Measurements from ENCODE around the gene TIPIN. TPM values are rescaled to one million over a fixed set of nuclear protein-coding genes. Genes with fewer than 3 reads are reported as not detected.

The TIPIN gene
- total RNA-seq, 2 experiments from 2014 or later: 3.7 to 3.9 TPM

- intact Hi-C loops (cut with DNase I, micrococcal nuclease): loop anchor here (2.0 to 10.0 kb wide), 4 partner anchors 65 to 408 kb away; partner anchors contain the start of genes MAP2K1 (in 1 of the 2), SNAPC5 (in 1 of the 2) and TIPIN (in 1 of the 2)
- ATAC-seq (ENCODE audit: poor library complexity): no peak
- CTCF ChIA-PET: interaction anchor here (0.9 to 2.2 kb wide), 2 partner anchors 93 to 206 kb away, joined by 3 to 13 read pairs; partner anchors contain the start of gene SNAPC5
Observed at GRCh38 chr15:66292571-66293418, 63.7 kb downstream of the TIPIN start.

GRCh38 chr15:66291816-66292570, 64.5 kb downstream of the TIPIN start:
- Mint-ChIP-seq H3K27me3 (no peaks in the 10 kb centered on the region), H3K4me3 (peak overlapping the region; percentile 92), H3K27ac (peak overlapping the region; percentile 97), H3K36me3 (ENCODE audit: low read depth) (peaks cover 11% of the 10 kb centered on the region), H3K9me3 (no peaks in the 10 kb centered on the region), H3K4me1 (ENCODE audit: low read depth) (peaks cover 56% of the 10 kb centered on the region)
- ChIA-PET POLR2A (interaction anchor here (1.2 to 1.9 kb wide), 4 partner anchors 180 to 213 kb away, joined by 3 to 9 read pairs (median 4); partner anchors contain the start of genes SNAPC5 and ZWILCH), CTCF (interaction anchor here (1.0 to 2.2 kb wide), 2 partner anchors 9 to 207 kb away, joined by 3 to 13 read pairs; partner anchors contain the start of gene SNAPC5)
- intact Hi-C loops (cut with DNase I, micrococcal nuclease): loop anchor here (2.0 to 10.0 kb wide), 4 partner anchors 65 to 407 kb away; partner anchors contain the start of genes MAP2K1 (in 1 of the 2), SNAPC5 (in 1 of the 2) and TIPIN (in 1 of the 2)
- peaks cover 33% of the 10 kb centered on the region for H3K4me1 ChIP-seq (ENCODE audit: insufficient read depth, low read length)
- DNase-seq: peak in 1 of 14 experiments; percentile 15
- H3K27ac ChIP-seq (ENCODE audit: low read depth in 1 of 2, low read length in 2 of 2): no peak overlapping the region
- no peak for ATAC-seq (ENCODE audit: poor library complexity)
- H3K27me3 ChIP-seq (ENCODE audit: control insufficient read depth in 1 of 2, insufficient read depth in 2 of 2, low read length in 2 of 2): no peaks in the 10 kb centered on the region
- TF ChIP-seq, protein P1, sequence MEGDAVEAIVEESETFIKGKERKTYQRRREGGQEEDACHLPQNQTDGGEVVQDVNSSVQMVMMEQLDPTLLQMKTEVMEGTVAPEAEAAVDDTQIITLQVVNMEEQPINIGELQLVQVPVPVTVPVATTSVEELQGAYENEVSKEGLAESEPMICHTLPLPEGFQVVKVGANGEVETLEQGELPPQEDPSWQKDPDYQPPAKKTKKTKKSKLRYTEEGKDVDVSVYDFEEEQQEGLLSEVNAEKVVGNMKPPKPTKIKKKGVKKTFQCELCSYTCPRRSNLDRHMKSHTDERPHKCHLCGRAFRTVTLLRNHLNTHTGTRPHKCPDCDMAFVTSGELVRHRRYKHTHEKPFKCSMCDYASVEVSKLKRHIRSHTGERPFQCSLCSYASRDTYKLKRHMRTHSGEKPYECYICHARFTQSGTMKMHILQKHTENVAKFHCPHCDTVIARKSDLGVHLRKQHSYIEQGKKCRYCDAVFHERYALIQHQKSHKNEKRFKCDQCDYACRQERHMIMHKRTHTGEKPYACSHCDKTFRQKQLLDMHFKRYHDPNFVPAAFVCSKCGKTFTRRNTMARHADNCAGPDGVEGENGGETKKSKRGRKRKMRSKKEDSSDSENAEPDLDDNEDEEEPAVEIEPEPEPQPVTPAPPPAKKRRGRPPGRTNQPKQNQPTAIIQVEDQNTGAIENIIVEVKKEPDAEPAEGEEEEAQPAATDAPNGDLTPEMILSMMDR (IDR thresholded peaks at IDR 0.05): no peak
- no peaks in the 10 kb centered on the region for H3K9me3 ChIP-seq (ENCODE audit: control insufficient read depth in 1 of 2, insufficient read depth in 1 of 2, low read length in 2 of 2)
- H3K4me3 ChIP-seq (ENCODE audit: low read length): no peak overlapping the region
- no peaks in the 10 kb centered on the region for H3K36me3 ChIP-seq (ENCODE audit: insufficient read depth, low read length)

More at GRCh38 chr15:66292571-66293418, 63.7 kb downstream of the TIPIN start:
- Mint-ChIP-seq H3K9me3 (no peaks in the 10 kb centered on the region), H3K27me3 (no peaks in the 10 kb centered on the region), H3K4me1 (ENCODE audit: low read depth) (peaks cover 52% of the 10 kb centered on the region), H3K4me3 (peak overlapping the region; percentile 92), H3K36me3 (ENCODE audit: low read depth) (peaks cover 15% of the 10 kb centered on the region), H3K27ac (peak overlapping the region; percentile 97)
- Histone ChIP-seq H3K4me1 (ENCODE audit: insufficient read depth, low read length) (peaks cover 33% of the 10 kb centered on the region), H3K27me3 (ENCODE audit: control insufficient read depth in 1 of 2, insufficient read depth in 2 of 2, low read length in 2 of 2) (no peaks in the 10 kb centered on the region), H3K27ac (ENCODE audit: low read depth in 1 of 2, low read length in 2 of 2) (peak overlapping the region; percentile 80 to 93), H3K9me3 (ENCODE audit: control insufficient read depth in 1 of 2, insufficient read depth in 1 of 2, low read length in 2 of 2) (no peaks in the 10 kb centered on the region), H3K4me3 (ENCODE audit: low read length) (peak overlapping the region; percentile 72), H3K36me3 (ENCODE audit: insufficient read depth, low read length) (peaks cover 3% of the 10 kb centered on the region)
- peak in 1 of 14 experiments; percentile 6 for DNase-seq
- POLR2A ChIA-PET: interaction anchor here (0.7 to 1.9 kb wide), 8 partner anchors 9 to 212 kb away, joined by 3 to 9 read pairs (median 4); partner anchors contain the start of genes MAP2K1, SNAPC5 and ZWILCH
- TF ChIP-seq, protein P1 (IDR thresholded peaks at IDR 0.05): no peak

- POLR2A ChIA-PET: no interaction called here
Observed at GRCh38 chr15:66290518-66290917, 66.0 kb downstream of the TIPIN start.

More at GRCh38 chr15:66290518-66290917, 66.0 kb downstream of the TIPIN start:
- H3K36me3 Mint-ChIP-seq (ENCODE audit: low read depth): peaks cover 6% of the 10 kb centered on the region
- TF ChIP-seq, protein P1 (IDR thresholded peaks at IDR 0.05): no peak
- no peak for ATAC-seq (ENCODE audit: poor library complexity)
- Histone ChIP-seq H3K36me3 (ENCODE audit: insufficient read depth, low read length) (no peaks in the 10 kb centered on the region), H3K27ac (ENCODE audit: low read depth in 1 of 2, low read length in 2 of 2) (no peak overlapping the region), H3K27me3 (ENCODE audit: control insufficient read depth in 1 of 2, insufficient read depth in 2 of 2, low read length in 2 of 2) (no peaks in the 10 kb centered on the region), H3K4me3 (ENCODE audit: low read length) (no peak overlapping the region), H3K4me1 (ENCODE audit: insufficient read depth, low read length) (peaks cover 33% of the 10 kb centered on the region), H3K9me3 (ENCODE audit: control insufficient read depth in 1 of 2, insufficient read depth in 1 of 2, low read length in 2 of 2) (no peaks in the 10 kb centered on the region)
- intact Hi-C loops (cut with DNase I, micrococcal nuclease): loop anchor here (5.0 to 10.0 kb wide), 3 partner anchors 67 to 406 kb away; partner anchors contain the start of genes MAP2K1 (in 1 of the 2) and TIPIN (in 1 of the 2)
- no peaks in the 10 kb centered on the region for H3K27me3 Mint-ChIP-seq
- DNase-seq: no peak
- CTCF ChIA-PET: no interaction called here
- H3K9me3 Mint-ChIP-seq: no peaks in the 10 kb centered on the region
- H3K4me1 Mint-ChIP-seq (ENCODE audit: low read depth): peaks cover 44% of the 10 kb centered on the region
- peak overlapping the region; percentile 97 for H3K27ac Mint-ChIP-seq
- peak overlapping the region; percentile 38 for H3K4me3 Mint-ChIP-seq

All from CD4-positive, alpha-beta T cell (primary cell).